Measurements from ENCODE around the gene DKKL1. TPM values are rescaled to one million over a fixed set of nuclear protein-coding genes. Genes with fewer than 3 reads are reported as not detected.

The DKKL1 gene
- total RNA-seq, 2 donors from 2014 or later = 1.8 to 2.1 TPM

DNA sequence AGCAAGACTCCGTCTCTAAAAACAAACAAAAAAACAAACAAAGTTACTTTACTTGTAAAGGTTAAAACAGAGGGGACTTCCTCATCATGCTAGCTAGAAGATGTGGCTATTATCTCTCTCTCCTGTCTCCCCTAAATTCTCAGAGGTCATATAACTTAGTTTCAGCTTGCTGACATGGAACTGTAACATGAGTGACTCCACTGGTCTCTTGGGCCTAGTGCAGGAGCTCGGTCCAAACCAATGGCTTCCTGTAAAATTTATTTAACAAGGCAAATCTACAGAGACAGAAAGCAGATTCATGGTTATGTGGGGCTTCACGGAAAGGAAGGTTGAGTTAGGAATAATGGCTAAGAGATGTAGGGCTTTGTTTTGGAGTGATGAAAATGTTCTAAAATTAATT is 14.8 kb downstream of the DKKL1 start:
- H3K4me3 Mint-ChIP-seq = no peak overlapping the region
- Histone ChIP-seq H3K4me1 (ENCODE audit: control insufficient read depth, insufficient read depth, low read length) (no peaks in the 10 kb centered on the region), H3K9me3 (ENCODE audit: control insufficient read depth, low read length) (peaks cover 10% of the 10 kb centered on the region), H3K36me3 (ENCODE audit: control insufficient read depth, insufficient read depth, low read length) (no peaks in the 10 kb centered on the region), H3K9ac (ENCODE audit: extremely low read depth, low read length, poor library complexity, severe bottlenecking) (no peak overlapping the region), H3K4me3 (ENCODE audit: low read length) (no peak overlapping the region), H3K27me3 (ENCODE audit: control insufficient read depth, insufficient read depth, low read length, poor library complexity, severe bottlenecking) (no peaks in the 10 kb centered on the region), H3K27ac (ENCODE audit: low read depth, low read length) (no peak overlapping the region)
- WGBS, 2 experiments (ENCODE audit: insufficient coverage in 1 of 2, insufficient read length in 1 of 2) = 89 to 92% methylated on average over 3 of the region's 3 CpGs
- TF ChIP-seq, protein P1, sequence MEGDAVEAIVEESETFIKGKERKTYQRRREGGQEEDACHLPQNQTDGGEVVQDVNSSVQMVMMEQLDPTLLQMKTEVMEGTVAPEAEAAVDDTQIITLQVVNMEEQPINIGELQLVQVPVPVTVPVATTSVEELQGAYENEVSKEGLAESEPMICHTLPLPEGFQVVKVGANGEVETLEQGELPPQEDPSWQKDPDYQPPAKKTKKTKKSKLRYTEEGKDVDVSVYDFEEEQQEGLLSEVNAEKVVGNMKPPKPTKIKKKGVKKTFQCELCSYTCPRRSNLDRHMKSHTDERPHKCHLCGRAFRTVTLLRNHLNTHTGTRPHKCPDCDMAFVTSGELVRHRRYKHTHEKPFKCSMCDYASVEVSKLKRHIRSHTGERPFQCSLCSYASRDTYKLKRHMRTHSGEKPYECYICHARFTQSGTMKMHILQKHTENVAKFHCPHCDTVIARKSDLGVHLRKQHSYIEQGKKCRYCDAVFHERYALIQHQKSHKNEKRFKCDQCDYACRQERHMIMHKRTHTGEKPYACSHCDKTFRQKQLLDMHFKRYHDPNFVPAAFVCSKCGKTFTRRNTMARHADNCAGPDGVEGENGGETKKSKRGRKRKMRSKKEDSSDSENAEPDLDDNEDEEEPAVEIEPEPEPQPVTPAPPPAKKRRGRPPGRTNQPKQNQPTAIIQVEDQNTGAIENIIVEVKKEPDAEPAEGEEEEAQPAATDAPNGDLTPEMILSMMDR (conservative IDR thresholded peaks at IDR 0.05) = no peak
- H3K27ac Mint-ChIP-seq = no peak overlapping the region
- H3K4me1 Mint-ChIP-seq = no peaks in the 10 kb centered on the region
- H3K9me3 Mint-ChIP-seq = peaks cover 16% of the 10 kb centered on the region
- H3K36me3 Mint-ChIP-seq (ENCODE audit: low read depth) = no peaks in the 10 kb centered on the region
- H3K27me3 Mint-ChIP-seq (ENCODE audit: insufficient read depth) = peaks cover 15% of the 10 kb centered on the region
- DNase-seq = no peak

DNA sequence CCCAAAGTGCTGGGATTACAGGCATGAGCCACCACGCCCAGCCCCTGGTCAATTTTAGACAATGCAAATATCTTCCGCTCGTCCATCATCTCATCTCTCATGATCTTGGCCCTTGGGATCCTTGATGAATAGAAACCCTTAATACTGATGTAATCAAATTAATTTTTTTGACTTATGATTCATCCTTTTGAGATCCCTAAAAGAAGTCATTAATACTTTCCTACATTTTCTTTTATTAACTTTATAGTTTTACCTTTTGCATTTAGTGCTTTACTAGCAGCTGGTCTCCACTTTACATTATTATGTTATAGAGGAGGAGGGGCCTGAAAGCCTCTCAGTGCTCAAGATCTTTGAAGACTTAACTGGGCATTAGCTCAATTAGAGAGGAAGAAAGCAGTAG is 16.7 kb downstream of the DKKL1 start:
- H3K4me3 Mint-ChIP-seq = no peak overlapping the region
- H3K4me1 ChIP-seq (ENCODE audit: control insufficient read depth, insufficient read depth, low read length) = no peaks in the 10 kb centered on the region
- H3K27me3 ChIP-seq (ENCODE audit: control insufficient read depth, insufficient read depth, low read length, poor library complexity, severe bottlenecking) = no peaks in the 10 kb centered on the region
- H3K36me3 ChIP-seq (ENCODE audit: control insufficient read depth, insufficient read depth, low read length) = no peaks in the 10 kb centered on the region
- H3K27me3 Mint-ChIP-seq (ENCODE audit: insufficient read depth) = peaks cover 19% of the 10 kb centered on the region
- no peak overlapping the region for H3K9ac ChIP-seq (ENCODE audit: extremely low read depth, low read length, poor library complexity, severe bottlenecking)
- no peaks in the 10 kb centered on the region for H3K36me3 Mint-ChIP-seq (ENCODE audit: low read depth)
- H3K27ac ChIP-seq (ENCODE audit: low read depth, low read length) = no peak overlapping the region
- H3K9me3 ChIP-seq (ENCODE audit: control insufficient read depth, low read length) = peaks cover 10% of the 10 kb centered on the region
- peaks cover 19% of the 10 kb centered on the region for H3K9me3 Mint-ChIP-seq
- TF ChIP-seq, protein P1 (conservative IDR thresholded peaks at IDR 0.05) = no peak
- no peak overlapping the region for H3K27ac Mint-ChIP-seq
- no peak for DNase-seq
- no peaks in the 10 kb centered on the region for H3K4me1 Mint-ChIP-seq
- 87 to 90% methylated on average over 3 of the region's 3 CpGs for WGBS, 2 experiments (ENCODE audit: insufficient coverage in 1 of 2, insufficient read length in 1 of 2)
- no peak overlapping the region for H3K4me3 ChIP-seq (ENCODE audit: low read length)

DNA sequence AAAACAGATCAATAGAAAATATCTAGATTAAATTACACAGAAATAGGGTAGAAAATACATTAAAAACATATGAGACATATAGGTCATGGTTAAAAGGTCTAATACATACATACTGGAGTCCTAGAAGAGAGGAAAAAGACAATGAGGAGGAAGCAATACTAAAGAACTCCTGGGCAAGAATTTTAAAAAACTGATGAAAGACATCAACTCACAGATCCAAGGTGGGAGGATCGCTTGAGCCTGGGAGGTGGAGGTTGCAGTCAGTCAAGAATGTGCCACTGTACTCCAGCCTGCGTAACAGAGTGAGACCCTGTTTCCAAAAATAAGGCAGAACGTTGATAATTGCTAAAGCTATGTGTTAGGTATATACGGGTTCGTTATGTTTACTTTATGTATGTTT is 19.0 kb downstream of the DKKL1 start:
- no peak overlapping the region for H3K4me3 Mint-ChIP-seq

More for the DNA sequence above, 19.0 kb downstream of the DKKL1 start:
- no peaks in the 10 kb centered on the region for H3K4me1 ChIP-seq (ENCODE audit: control insufficient read depth, insufficient read depth, low read length)
- no peaks in the 10 kb centered on the region for H3K36me3 ChIP-seq (ENCODE audit: control insufficient read depth, insufficient read depth, low read length)
- H3K27ac ChIP-seq (ENCODE audit: low read depth, low read length) = no peak overlapping the region
- H3K4me3 ChIP-seq (ENCODE audit: low read length) = no peak overlapping the region
- no peak for DNase-seq
- no peak overlapping the region for H3K9ac ChIP-seq (ENCODE audit: extremely low read depth, low read length, poor library complexity, severe bottlenecking)
- TF ChIP-seq, protein P1 (conservative IDR thresholded peaks at IDR 0.05) = no peak
- peaks cover 10% of the 10 kb centered on the region for H3K9me3 ChIP-seq (ENCODE audit: control insufficient read depth, low read length)
- Mint-ChIP-seq H3K27ac (no peak overlapping the region), H3K36me3 (ENCODE audit: low read depth) (no peaks in the 10 kb centered on the region), H3K9me3 (peaks cover 19% of the 10 kb centered on the region), H3K27me3 (ENCODE audit: insufficient read depth) (peaks cover 13% of the 10 kb centered on the region), H3K4me1 (no peaks in the 10 kb centered on the region)
- WGBS, 2 experiments (ENCODE audit: insufficient coverage in 1 of 2, insufficient read length in 1 of 2) = 72 to 97% methylated on average over 3 of the region's 5 CpGs
- H3K27me3 ChIP-seq (ENCODE audit: control insufficient read depth, insufficient read depth, low read length, poor library complexity, severe bottlenecking) = no peaks in the 10 kb centered on the region

Data from endodermal cell (in vitro differentiated cells).